SHP77 treated with DMSO at 0.1 percent for 48 hours (cell line): ENCODE data around the gene IREB2.
"Not testable (repeated sequence)": the region's sequence is repeated elsewhere in the genome, so short reads cannot be mapped to it uniquely, and the experiment has no call there.

Source experiments
- DNase-seq: peaks from one replicate; lab custom pipeline; 2025; lab: John Stamatoyannopoulos, UW

Gene IREB2

DNA sequence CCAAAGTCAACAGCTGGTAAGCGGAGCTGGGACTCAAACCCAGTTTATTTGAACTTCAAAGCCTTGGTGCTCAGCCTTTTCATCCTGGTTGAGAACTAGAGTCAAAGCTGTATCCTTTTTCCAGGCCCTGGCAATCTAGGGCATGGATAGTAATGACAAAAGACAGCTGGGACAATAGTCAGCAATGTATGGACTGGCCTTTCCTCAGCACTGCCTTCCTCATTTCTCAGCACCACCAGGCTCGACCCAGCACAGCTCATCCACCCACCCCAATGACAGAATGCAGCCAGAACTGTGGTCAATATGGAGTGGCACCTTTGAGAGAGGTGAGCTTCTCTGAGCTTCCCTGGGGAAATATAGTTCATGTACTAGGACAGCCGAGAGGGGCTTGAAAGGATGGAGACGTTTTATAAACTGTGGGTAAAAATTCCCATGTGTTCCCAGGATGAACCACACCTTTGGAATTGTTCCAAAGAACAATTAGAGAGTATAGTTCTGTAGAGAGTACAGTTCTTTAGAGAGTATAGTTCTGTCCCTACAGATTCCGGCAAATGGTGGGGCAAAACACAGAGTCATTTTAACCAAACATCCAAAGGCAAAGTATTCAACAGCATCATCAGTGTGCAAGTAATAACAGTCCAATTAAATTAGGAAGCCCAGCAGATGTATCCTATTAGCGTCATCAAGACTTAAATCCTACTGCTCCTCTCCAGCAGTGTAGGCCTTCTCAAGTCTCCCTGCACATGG lies 30.2 kb upstream of the IREB2 start:
- no peak for DNase-seq

DNA sequence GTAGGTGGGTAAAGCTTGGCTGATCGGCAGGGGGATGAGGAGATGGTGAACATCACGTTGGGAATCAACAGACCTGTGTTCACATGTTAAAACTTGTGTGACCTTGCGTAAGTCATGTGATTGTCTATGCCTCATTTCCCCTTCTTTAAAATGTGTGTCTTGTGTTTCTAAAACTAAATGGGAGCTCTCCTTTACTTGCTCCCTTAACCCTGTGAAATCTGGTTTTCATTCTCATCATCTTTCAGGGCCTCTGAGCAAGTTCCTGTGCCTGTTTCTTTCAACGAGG lies 29.7 kb upstream of the IREB2 start:
- no peak for DNase-seq

DNA sequence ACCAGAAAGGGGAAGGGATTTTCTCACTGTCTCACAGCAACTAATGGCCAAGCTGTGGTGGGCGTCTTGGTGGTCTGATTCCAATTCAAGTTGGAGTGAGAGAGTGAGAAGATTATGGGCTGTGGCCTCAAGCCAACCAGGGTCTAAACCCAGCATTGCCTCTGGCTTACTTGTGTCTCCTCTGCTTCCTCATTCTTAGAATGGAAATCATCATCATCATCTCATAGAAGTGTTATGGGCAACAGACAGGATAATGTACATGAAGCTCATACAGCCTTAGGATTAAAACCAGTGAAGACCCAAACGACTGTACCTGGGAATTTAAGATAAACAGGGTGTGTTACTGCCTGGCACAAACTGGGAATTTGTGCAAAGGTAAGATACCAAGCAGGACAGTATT lies 29.1 kb upstream of the IREB2 start:
- no peak for DNase-seq

DNA sequence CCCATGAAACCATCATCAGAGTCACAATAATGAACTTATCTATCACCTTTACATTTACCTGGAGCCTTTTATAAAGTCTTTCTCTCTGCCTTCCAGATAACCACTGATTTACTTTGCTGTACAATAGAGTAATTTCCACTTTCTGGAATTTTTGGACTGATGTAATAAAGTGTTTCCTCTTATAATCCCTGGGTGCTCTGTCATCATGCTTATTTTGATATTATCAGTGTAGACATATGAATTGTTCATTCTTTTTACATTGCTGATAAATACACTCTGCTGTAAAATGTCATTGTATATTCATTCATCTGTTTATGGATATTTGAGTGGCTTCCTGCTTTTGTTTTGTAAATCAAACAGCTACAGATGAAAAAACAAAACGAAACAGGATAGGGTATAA lies 27.0 kb upstream of the IREB2 start:
- DNase-seq: no peak

DNA sequence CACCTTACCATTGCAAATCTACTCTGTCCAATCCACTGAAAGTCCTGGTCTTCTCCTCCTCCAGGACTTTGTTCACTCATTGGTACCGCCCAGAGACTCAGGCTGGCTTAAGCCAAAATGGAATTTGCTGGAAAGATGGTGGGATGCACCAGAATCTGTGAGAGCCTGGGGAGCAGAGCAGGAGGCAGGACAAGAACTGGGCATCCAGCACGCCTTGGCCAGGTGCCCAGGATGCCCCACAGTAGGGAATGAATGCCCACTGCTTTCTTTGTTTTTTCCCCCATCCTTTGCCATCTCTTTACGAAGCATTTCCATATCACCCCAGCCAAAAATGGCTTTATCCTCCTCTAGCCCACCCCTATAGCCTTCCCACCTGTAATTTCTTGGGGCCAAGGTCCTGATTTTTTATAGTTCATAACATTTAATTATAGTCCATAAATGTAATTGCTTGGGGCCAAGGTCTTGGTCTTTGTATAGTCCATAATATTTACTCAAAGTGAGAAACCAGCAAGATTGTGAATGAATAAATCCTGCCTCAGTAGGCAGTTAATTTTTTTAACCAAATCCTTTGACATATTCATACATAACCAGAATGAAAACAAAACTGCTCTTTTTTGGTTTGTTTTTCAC lies 23.3 kb upstream of the IREB2 start:
- DNase-seq: no peak

DNA sequence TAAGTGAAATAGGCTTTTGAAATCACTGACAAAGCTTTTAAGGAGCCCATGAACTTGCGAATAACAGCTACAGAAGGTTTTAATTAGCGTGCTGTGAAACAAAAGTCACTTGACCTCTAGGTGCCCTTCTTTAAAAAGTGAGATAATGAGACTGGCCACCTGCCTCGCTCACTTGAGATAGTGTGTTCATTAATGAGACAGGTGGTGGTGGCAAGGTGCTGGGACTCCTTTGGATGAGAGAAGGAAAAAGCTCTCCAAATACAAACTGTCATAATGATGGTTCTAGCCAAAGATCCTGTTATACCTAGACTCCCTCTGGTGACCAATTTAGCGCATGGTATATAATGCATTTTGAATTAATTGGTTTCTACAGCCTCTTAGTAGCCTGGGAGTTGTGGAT lies 22.7 kb upstream of the IREB2 start:
- peak; percentile 56 for DNase-seq

DNA sequence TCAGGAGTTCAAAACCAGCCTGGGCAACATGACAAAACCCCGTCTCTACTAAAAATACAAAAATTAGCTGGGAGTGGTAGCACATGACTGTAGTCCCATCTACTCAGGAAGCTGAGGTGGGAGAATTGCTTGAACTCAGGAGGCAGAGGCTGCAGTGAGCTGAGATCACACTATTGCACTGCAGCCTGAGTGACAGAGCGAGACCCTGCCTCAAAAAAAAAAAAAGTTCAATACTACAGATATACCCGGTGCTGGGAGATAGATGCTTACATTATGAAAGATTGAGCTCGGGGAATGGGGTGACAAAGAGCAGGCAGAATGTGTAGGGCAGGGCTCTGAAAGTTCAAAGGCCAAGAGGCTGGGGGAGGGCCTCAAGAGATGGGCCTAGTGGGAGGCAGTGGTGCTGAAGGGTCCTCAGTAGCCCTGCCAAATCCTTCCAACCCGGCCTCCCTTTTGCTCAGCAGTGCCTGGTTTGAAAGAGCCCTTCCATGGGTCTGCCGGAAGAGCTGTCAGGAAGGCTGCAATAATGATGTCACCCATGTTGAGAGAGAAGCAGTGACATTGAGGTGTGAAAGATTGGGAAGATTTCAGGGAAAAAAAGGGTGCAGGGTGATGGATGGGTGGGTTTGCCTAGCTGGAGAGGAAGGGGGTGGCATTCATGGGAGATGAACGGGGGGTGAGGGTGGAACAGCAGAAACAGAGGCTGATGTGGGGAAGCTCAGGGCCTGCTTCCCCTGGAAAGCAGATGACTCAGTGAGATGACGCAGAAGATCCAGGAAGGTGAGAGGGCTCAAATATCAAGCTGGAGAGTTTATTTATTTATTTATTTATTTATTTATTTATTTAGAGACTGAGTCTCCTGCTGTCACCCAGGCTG lies 20.0 kb upstream of the IREB2 start:
- no peak for DNase-seq

DNA sequence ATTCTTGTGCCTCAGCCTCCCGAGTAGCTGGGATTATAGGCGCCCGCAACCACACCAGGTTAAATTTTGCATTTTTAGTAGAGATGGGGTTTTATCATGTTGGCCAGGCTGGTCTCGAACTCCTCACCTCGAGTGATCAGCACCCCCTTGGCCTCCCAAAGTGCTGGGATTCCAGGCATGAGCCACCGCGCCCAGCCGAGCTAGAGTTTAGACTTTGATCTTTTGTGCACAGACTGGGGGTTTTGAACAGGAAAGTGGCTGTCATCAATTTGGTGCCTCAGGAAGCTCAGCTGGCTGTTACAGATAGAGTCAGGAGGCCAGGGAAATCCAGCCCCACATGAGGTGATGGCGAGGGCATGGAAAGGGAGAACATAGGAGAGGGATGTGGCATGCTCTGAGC lies 19.3 kb upstream of the IREB2 start:
- no peak for DNase-seq

DNA sequence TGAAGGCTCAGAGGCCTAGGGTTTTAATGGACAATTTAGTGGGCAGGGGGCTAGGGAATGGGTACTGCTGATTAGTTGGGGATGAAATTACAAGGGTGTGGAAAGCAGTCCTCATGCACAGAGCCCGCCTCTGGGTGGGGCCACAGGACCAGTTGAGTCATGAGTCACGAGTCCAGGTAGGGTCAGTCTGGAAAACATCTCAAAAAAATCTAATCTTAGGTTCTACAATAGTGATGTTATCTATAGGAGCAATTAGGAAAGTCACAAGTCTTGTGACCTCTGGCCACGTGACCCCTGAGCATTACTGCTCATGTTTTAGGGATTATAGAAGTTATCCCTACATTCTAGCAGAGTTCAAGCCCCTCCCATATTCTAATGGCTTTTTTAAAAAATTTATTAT lies 18.6 kb upstream of the IREB2 start:
- no peak for DNase-seq

DNA sequence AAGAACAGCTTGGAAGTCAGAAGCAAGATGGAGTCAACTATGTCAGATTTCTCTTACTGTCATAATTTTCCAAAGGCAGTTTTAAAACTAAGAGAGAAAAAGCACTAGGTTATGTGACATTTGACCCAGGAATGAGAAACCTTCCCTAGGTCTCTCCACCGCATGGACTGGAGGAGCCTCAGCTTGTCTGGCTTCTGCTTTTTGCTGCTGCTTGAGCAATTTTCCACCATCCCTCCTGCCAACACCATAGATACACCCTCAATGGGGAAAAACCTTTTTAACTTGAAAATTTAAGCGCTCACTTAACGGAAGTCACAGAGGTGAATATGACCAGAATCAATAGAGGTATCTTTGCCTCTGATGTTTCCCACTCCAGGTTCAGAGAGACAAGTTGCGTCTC lies 17.8 kb upstream of the IREB2 start:
- no peak for DNase-seq

DNA sequence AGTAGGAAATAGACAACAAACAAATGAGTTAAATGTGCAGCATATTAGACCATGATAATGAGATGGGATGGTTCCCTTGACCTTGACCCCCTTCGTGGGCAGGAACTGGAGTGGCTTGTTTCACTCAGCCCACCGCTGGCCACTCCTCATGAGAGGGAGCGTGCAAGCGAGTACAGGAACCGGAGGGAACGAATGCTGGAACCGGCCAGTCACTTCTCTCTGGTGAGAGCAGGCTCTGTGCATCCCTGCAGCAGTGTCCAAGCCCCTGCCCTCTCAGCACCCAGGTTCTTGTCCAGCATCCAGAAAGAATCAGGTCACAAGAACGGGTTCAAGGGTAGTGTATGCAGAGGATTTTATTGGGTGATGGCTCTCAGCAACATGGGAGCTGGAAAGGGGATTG lies 17.2 kb upstream of the IREB2 start:
- DNase-seq: no peak

DNA sequence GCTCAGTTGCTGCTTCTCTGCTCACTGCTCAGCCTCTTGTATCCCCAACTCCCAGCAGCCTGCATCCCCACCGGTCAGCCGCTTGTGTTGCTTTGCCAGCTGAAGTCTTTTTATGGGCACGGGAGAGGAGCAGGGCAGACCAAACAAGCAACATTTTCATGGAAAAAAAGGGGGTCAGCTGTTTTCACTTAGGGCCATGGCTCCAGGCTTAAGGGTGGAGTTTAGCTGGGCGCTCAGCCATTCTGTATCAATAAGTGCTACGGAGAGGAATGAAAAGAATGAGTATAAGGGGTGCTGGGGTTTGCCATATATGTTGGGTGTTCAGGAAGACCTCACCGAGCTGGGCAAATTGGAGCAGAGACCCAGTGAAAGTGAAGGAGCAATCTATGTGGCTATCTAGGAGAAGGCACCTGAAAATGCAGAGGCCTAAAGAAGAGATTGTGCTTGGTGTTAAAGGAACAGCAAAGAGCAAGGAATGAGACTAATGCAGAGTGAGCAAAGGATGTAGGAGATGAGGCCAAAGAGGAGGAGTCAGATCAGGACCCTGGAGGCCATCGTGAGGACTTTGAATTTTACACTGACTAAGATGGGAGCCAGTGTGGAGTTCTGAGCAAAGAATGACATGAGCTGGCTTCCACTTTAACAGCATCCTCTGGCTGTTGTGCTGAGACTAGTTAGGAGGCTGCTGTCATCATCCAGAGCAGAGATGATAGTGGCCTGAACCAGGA lies 16.6 kb upstream of the IREB2 start:
- no peak for DNase-seq

DNA sequence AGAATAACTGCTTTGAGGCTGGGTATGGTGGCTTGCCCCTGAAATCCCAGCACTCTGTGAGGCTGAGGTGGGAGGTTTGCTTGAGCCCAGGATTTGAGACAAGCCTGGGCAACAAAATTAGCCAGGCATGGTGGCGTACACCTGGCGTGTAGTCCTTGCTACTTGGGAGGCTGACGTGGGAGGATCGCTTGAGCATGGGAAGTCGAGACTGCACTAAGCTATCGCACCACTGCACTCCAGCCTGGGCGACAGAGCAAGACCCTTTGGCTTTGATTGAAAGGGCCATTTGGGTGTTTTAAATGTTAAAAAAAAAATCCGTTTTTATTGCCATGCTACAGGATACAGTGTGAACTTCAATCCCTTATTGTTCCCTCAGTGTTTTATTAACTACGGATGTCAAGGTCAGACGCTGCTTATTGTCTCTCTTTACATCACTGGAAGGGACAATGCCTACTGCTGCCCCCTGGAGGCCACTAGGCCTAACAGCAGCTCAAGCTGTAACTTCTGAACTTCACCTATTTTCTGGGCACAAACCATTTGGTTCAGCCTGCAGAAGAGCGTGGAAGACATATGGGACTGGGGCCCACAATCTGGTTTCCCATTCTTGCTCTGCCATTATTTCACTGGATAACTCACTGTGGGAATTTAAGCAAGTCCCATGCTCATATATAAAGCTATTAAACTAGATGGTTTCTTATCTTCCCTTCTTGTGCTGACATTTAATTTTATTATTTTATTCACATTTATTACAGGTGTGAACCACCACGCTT lies 15.3 kb upstream of the IREB2 start:
- peak; percentile 49 for DNase-seq

DNA sequence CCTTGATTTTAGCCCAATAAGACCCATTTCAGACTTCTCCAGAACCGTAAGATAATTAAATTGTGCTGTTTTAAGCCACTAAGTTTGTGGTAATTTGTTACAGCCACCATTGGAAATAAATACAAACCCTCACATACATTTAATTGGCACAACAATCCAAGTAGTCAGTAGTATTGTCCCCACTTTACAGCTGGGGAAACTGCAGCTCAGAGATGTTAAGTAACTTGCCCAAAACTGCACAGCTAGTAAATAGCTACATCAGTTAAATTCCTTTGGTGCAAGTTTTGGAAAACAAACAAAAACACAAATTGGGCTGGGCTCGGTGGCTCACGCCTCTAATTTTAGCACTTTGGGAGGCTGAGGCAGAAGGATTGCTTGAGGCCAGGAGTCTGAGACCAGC lies 13.3 kb upstream of the IREB2 start:
- no peak for DNase-seq

DNA sequence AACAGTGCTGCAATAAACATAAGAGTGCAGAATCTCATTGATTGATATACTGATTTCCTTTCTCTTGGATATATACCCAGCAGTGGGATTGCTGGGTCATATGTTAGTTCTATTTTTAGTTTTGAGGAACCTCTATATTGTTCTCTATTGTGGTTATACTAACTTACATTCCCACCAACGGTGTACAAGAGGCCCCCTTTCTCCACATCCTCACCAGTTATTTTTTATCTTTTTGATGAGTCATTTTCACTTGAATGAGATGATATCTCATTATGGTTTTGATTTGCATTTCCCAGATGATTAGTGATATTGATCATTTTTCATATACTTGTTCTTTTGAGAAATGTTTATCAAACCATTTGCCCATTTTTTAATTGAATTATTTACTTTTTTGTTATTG lies 12.4 kb upstream of the IREB2 start:
- DNase-seq: no peak

DNA sequence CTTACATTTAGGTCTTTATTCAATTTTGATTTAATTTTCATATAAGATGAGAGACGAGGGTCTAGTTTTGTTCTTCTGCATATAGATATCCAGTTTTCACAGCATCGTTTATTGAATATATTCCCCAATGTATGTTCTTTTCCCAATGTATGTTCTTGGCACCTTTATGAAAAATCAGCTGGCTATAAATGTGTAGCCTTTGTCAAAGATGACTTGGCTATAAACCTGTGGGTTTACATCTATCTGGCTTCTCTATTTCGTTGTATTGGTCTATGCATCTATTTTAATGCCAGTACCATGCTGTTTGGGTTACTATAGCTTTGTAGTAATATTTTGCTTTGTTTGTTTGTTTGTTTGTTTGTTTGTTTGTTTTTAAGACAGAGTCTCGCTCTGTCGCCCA lies 11.7 kb upstream of the IREB2 start:
- DNase-seq: no peak

DNA sequence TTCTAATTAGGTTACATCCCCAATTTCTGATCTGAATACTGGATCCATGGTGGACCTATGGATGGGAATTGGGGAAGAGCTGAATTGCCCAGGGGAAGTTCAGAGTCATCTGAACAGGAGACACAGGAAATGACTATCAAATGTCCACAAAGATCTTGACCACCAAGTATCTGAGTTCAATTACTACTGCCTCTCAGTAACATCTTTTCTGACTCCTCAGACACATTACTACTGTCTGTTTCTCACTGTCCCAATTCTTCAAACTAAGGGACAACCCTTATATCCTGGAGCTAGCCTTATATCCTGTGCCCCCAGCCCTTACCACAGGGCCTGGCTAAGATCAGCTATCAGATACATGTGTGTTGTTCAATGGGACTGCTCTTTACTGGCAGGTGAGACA lies 10.1 kb upstream of the IREB2 start:
- DNase-seq: no peak

DNA sequence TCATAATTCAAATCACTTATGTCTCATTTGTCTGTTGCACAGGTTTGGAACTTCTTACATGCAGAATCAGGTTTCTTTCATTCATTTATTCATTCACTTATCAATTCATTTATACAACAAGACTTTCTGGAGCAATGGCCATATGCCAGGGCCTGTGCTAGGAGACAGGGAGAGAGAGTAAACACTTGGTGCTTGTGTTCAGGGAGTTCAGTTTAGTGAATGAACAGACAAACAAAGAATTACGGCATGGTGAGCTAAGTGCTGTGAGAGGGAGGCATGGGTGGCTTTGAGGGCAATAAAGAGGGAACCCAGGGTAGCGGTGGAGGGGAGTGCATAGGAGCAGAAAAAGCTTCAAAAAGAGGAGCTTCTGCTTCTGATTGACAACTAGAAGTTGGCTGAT lies 8.5 kb upstream of the IREB2 start:
- peak; percentile 20 for DNase-seq

DNA sequence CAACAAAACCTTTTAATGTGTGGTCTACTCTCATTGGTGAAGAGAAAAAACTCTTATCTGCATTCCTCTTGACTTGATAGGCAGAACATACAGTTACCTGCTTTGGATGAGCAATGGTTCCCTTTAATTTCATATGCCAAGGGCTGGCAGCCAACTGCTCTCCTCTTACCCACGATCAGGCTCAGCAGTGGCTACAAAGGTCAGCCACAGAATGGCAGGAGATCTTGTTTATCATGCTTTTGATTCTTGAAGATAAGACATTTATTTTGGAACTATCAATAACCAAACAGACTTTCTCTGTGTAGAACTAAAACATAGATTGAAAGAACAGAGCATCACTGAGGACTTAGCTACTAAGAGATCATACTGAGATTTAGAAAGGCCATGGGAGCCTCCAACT lies 6.1 kb upstream of the IREB2 start:
- DNase-seq: no peak

DNA sequence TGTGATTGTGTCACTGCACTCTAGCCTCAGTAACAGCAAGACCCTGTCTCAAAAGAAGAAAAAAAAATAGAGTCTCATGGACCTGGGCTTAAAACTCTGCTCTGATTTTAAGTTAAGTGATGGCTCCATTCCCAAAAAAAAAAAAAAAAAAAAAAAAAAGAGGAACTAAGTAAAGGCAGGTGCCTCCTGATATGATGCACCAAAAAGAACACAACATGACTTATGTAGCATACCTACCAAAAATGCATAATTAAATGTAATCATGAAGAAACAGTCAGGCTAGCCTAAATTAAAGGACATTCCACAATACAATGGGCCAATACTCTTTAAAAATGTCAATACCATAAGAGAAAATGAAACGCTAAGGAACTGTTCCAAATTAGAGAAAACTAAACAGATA lies 5.4 kb upstream of the IREB2 start:
- DNase-seq: no peak

DNA sequence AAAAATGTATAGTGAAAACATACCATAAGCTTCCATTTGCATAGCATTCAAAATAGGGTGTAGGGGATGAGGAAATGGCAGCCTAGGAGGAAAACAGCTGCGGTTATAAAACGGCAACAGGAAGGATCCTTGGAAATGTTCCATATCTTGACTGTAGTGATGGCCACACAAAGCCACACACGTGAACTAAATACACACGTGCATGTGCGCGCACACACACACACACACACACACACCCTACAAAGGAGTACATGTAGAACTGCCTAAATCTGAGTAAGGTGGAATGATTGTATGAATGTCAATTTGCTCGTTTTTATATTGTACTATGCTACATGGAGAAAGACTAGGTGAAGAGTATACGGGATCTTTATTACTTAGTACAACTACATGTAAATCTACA lies 3.9 kb upstream of the IREB2 start:
- no peak for DNase-seq

DNA sequence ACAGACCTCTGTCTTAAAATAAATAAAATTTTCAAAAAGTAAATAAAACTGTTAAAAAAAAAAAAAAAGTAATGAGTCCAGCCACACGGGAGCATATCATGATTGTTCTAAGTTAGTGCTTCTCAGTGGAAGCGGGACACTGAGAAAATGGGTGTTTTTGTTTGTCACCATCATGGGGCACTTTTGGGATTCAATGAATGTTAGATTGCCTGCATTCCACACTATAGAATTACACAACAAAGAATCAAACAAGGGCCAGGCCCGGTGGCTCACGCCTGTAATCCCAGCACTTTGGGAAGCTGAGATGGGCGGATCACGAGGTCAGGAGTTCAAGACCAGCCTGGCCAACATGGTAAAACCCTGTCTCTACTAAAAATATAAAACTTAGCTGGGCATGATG lies 3.3 kb upstream of the IREB2 start:
- DNase-seq: not testable (repeated sequence)
